SIG-M5 treated with dmso at 0.1 percent for 504 hours (cell line): ENCODE data around the gene CSNK2B.

ENCODE experiments used
- DNase-seq: peaks from one replicate; lab custom pipeline; 2025; ENCODE audit not compliant: unreplicated experiment; lab: John Stamatoyannopoulos, UW

The CSNK2B gene

DNA sequence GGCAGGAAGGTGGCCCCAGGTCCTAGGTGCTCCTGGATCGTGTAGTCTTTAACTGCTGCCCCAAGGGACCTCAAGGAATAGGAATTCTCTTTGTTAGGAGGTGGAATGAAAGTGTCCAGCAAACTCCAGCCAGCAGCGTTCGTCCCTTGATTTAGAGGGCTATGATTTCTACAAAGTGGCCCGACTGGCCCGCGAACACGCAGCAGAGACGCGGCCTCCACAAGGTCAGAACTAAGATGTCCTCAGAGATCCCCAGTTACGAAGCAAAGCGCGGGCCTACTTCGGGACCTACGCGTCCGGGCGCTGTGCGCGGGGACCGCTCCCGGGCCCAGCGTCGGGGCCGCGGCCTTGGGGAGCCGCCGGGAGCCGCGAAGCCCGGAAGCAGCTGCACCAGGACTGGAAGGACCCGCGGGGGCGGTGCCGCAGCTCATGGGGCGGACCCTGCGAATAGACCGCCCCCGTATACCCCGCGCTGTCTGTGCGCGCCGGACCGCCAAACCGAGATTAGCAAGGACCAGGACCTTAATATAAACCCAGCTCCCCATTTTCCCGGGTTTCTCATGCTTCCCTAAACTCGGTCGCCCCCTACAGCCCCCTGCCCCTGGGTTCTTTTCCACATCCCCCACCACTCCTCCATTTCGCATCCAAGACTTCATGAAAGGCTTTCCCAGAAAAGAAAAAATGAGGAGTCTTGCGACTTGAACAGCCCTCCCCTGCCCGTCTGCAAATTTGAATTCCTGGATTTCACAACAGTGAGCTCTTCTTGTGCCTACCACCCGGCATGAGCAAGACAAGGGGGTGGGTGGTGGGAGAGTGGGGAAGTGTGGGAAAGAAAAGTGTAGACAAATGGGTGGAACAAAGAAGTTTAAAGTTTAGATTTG lies 5.3 kb upstream of the CSNK2B start, which contains the start of gene C6orf47:
Gene C6orf47, minus strand, starts transcription at position 398 of the 881 bp plus-strand sequence. CDS start 831 bp downstream, outside the sequence.
- peak; percentile 80 for DNase-seq

DNA sequence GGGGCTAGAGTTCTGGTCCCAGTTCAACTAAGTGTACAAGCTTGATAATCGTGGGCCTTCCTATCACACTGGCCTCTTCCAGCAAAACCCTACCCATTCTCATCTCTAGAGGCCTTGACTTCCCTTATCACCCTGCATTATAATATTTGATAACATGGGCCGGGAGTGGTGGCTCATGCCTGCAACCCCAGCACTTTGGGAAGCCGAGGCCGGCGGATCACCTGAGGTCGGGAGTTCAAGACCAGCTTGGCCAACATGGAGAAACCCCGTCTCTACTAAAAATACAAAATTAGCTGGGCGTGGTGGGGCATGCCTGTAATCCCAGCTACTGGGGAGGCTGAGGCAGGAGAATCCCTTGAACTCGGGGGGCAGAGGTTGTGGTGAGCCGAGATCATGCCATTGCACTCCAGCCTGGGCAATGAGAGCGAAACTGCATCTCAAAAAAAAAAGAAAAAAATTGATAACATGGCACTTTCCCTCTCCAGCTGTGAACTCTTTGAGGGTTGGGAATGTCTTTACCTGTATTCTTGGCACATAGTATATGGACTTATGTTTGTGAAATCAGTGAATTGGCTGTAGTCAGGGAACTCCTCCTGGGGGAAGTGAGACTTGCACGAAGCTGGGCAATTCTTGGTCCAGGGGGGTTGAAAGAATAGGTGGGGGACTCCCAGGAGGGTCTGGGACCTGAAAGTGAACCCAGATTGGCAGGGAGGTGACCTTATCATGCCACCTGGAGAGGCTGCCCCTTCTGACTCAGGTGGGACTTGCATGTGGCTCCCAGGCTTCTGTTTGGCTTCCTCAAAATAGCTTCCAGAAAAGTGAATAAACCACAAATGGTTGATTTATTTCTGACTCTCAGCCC lies 4.4 kb upstream of the CSNK2B start:
- no peak for DNase-seq

DNA sequence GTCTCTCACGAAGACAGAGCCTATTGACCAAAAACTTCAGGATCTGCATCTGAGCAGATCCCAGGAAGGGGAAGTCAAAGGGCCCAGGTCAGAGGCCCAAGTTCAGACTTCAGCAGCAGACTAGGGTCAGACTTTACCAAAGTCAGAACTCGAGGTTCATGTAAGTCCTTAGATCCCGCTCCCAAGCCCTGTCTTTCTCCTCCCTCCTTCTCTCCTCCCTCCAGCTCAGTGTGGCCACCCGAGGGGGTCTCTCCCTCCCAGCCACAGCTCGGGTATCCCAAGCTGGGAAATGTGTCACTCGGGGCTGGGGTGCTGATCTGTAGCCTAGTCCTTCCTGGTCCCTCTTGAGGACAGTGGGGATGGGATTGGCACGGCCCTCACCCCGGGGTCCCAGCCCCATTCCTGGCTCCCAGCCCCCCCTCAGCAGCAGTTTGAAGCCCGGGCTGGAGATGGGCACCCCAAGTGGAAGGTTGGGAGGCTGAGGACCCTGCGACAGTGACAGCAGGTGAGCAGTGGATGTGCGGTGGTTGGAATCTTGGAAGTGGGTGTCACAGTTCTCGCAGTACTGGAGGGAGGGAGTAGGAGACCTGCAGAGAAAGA lies 3.7 kb upstream of the CSNK2B start:
- no peak for DNase-seq

DNA sequence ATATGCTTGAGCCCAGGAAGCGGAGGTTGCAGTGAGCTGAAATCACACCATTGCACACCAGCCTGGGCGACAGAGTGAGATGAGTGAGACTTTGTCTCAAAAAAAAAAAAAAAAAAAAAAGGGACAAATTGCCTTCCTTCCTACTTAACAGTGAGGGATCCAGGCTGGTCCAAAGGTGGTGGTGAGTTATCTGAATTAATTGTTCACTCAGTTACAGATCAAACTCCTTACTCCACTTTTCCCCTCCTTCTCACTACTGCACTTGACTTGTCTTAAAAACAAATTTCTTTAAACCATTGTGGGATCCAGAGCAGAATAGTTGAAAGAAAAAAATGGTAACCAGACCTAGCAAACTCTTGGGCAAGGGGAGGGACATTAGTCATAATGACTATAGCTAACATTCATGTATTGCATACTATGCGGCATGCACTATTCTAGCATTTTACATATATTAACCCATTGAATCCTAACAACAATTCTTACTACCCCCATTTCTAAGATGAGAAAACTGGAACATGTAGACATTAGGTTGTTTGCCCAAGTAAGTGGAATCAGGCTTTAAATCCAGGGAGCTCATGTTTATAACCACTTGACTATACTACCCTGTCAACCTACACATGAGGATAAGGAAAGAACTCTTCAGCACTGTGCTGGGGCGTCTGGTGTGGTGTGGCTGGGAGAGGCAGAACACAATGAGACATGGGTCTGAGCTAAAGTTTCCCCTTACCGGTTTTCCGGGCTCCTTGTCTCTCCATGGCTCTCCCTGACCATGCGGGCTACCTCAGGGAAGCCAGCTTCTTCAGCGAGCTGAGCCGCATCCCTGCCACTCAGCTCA lies 2.5 kb upstream of the CSNK2B start:
- DNase-seq: no peak

DNA sequence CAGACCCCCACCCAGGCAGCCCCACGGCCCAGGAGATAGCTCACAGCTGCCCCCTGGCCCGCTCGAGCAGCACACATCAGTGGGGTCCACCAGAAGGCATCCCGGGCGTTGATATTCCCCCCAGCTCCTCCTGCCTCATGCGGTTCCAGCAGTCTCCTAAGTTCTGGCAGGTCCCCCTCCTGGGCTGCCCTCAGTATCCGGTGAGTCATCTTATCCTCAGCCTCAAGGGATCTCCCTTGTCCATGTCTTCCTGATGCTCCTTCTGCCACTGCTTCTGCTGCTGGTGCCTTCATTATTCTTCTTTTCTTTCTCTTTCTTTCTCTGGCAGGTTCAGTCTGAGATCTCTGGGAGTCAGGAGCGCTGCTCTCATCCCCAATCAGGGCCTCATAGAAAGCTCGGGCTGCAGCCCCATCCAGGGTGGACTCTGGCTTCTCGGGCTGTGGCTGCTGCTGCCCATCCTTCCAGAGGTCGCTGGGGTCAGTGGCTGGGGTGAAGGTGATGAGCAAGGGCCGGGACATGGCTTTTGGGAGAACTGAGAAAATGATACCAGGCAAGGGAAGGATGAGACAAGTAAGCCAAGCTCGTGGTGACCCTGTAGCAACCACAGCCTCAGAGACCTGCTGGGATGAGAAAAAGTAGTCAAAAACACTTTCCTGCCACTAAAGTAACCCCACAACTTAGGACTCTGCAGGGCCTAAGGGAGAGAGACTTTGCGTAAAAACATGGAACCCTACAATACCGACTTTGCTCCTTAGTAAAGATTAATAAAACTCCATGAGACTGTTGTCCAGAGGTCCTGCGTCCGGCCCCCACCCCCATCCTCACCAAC lies 1.7 kb upstream of the CSNK2B start:
- DNase-seq: peak; percentile 47

DNA sequence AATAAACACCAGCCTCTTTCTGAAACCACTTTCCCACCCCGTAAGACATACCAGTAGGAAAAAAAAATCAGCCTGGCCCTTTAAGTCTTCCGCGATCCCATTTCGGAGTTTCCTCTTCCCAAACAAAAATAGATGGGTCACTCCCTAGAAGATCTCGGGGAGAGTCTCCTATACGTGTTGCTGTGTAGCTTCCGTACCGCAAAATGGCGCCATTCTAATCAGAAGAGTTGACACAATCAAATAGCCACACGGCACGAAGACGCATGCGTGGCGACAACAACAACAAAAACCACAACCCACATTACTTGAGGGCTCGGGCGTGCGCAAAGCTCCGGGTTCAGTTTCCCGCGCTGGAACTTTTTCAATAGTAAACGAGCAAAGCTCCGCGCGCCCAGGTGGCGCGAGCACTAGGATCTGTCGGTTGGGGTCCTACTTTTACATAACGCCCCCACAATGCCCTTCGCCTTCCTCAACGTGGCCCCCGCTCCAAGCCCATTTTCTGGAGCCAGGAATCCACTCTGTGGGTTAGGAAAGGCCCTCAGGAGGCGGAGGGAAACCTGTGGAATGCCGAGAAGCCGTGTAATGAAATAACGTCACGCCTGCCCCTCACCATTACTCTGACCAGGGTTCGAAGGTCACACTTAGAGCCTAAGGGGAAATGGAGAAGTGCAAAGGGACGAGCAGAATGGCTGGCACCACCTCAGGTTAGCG lies 935 bp upstream of the CSNK2B start, which contains the start of gene GPANK1:
Gene GPANK1, minus strand, starts transcription at position 208 of the 711 bp plus-strand sequence. CDS start 519 bp downstream, outside the sequence.
- peak; percentile 96 for DNase-seq

DNA sequence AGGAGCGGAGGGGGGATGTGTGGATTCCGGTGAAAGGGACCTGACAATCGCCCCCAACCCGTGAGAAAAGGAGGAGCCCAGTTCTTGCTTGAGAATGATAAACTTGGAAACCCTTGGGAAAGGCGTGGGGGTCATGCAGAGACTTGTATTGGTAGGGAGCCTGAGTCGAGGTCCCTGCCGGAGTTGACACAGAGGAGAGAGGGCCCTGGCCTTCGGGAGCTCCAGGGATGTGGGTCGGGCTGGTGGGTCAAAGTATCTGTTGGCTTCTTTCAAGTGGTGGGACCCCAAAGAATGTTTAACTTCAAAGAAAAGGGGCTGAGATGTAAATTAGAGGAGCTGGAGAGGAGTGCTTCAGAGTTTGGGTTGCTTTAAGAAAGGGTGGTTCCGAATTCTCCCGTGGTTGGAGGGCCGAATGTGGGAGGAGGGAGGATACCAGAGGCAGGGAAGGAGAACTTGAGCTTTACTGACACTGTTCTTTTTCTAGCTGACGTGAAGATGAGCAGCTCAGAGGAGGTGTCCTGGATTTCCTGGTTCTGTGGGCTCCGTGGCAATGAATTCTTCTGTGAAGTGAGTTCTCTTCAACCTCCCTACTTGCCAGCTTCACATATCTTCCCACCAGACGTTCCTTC lies 571 bp downstream of the CSNK2B start:
- DNase-seq: no peak

DNA sequence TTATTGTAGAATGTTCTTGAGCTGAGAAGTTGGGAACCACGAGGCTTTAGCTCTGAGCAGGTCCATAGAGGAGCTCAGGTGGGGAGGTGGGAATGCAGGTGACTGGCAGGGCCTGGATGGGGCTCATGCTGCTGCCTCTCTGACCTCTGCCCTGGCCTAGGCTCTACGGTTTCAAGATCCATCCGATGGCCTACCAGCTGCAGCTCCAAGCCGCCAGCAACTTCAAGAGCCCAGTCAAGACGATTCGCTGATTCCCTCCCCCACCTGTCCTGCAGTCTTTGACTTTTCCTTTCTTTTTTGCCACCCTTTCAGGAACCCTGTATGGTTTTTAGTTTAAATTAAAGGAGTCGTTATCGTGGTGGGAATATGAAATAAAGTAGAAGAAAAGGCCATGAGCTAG lies 3.8 kb downstream of the CSNK2B start, which contains the start of gene LY6G5B:
Gene LY6G5B, plus strand, starts transcription at position 301 of the 400 bp plus-strand sequence. CDS start 975 bp downstream, outside the sequence.
- DNase-seq: no peak

DNA sequence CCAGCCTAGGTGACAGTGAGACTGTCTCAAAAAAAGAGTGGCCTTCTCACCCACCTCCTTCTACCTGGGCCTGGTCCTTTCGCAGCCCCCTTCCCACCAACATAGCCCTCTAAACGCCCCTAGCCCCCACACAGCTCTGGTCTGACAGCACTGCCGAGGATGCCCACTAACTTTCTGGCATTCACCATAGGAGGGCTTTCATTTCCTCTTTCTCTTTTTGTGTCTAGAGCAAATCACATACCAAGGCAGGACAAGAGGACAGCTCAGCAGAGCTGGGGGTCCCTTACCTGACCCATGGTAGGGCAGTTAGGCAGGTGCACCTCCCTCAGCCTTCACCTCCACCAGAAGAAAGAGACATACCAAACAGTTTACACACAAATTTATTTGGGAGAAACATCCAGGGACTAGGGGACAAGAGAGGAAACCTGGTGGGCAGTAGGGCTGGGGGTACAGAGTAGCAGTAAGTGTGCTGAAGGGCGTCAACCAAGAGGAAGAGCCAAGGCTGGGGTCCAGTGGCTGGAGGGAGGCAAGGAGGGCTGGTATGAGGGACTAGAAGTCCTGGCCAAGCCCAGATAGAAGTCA lies 10.5 kb downstream of the CSNK2B start:
- DNase-seq: peak; percentile 39

DNA sequence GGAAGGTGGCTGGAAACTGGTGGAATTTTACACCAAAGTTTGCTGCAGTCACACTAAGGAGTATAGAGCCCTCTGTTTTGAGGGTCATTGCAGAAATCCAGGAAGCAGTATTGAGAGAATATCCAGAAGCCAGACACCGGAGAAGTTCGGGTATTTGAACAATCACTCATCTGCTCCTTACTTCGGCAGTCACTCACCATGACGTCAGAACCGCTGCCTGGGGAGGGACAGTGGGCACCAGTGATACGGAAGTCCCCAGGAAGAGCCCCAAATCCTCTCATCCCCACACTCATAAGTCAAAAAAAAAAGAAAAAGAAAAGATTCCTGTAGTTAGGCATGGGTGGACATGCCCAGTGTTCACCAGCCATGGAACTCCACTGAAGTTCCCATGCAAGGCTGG lies 11.0 kb downstream of the CSNK2B start:
- no peak for DNase-seq

DNA sequence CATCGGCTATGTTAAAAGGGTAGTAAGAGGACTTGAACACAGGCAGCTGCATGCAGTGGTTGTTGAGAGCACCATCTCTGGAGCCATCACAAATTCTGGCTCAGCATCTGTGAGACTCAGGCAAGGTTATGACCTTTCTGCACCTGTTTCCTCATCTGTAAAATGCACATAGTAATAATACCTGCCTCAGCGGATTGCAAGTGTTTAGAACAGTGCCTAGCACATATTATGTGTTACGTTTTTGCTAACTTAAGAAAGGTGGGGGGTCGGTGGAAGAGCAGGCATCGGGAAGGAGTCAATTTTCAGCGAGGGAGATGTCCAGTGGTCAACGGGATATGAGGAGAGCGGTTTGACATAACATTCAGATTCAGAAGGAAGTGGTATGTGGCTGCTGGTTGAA lies 12.1 kb downstream of the CSNK2B start:
- DNase-seq: no peak

DNA sequence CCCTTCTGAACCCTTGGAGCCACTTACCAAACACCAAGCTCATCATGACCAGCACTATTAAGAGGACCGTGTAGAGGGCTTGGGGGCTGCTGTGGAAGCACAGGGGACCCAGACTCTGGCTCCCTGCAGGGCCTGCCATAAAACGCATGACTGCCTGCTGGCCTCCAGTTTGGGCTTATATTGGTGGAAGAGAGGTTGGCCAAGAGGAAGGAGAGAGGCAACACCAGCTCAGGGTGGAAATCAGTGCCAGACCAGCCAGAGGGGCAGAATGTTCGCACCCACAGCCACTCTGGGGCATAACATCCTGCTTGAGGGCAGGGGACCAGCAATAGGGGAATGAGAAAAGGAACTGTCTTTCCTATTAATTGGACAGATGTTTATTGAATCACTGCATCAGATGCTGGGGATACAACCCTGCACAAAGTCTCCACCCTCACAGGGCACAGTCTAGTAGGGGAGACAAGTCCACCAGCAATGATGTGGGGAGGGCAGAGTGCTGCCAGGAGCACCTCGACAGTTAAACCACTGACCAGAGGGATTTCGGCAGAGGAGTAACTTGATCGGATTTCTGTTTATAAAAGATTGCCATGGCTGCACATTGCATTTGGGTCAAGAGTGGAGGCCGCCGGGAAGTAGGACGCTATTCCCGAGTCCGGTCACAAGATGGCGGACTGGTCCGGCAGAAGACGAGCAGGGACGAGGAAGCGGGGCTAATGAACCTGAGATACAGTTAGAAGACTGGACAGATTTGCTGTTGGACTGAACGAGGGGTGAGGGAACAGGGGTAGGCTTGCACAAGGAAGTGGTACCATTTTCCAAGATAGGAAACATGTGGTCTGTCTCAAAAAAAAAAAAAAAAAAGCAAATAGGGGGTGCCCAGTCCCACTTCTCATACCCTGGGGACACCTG lies 14.6 kb downstream of the CSNK2B start, which contains the start of gene LY6G5C:
Gene LY6G5C, minus strand, starts transcription at position 842 of the 909 bp plus-strand sequence. Its CDS starts 694 bp downstream, at position 148.
- DNase-seq: peak; percentile 62

DNA sequence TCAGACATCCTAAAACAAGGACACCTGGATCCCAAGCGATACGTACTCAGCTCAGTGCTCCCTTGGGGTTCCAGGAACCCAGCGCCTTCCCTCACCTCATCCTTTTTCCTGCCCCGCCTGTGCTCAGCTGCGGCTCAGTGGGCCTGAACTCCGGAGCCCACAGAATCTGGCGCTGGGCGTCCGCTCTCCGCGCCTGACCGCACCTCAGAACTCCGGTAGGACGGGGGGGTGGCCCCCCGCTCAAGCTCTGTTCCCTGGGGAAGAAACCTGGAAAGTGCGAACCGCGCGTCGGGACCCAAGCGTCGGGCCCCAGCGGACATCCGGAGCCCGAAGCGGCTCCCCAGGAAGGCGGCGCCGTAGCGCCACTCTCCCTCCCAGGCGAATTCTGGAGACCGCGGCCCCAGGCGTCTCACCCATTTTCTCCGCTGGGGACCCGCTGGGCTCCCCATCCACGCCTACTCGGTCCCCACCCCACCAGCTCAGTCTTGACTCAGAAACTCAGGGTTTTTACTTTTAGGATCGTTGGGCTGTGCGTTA lies 15.3 kb downstream of the CSNK2B start:
- DNase-seq: no peak

DNA sequence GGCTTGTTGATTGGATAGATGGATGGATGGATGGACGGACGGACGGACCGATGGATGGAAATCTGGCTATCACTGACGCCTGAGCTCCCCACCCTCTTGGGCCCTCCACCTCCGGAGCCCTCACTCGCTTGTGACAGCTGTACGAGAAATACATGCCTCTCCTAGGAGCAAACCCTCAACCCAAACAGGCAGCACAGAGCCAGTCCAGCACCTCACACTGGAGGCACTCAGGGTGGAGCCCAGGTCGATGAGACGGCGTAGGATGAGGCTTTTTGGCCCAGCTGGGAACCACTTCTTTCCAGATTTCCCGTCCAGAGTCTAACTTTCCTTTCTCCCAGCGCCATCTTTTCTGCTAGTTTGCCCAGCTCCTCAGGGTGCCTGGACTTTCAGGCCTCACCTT lies 17.7 kb downstream of the CSNK2B start:
- no peak for DNase-seq

DNA sequence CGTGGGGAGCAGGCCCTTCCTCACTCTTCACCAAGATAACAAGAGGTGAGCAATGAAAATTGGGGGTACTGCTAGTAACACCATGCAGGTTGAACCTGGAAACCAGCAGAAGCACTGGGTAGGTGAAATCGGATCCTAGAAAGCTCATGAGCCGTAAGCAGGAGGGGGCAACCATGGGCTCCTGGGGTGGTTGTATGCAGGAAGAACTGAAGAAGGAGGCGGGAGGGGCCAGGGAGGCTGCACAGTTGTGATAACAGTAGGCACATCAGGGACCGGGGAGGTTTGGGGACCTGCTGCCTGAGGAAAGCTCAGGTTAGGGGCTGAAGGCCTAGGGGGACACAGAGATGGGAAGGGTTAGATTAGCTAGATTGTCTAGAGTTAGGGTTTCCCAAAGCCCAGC lies 20.6 kb downstream of the CSNK2B start:
- no peak for DNase-seq

DNA sequence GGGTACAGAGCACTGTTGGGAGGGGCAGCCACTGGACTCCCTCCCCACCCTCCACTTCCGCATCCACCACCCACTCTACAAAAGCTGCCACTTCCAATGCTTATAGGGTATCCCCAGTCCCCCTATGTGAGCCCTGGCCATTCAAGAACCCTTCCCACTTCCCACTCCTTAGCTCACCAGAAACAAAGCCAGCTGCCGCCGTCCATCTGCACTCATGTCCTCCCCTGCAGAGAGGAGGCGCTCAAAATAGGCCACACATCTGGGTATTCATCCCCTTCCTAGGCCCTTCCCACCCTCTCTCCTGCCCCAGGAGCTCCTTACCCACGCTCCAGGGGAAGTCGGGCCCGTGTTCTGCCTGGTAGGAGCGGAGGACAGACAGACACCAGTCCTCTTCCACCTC lies 21.4 kb downstream of the CSNK2B start:
- DNase-seq: no peak
